H4 (cell line): ENCODE data around the gene NR1D1. TPM values are rescaled to one million over a fixed set of nuclear protein-coding genes. Genes with fewer than 3 reads are reported as not detected.

ENCODE experiments used
- DNase-seq: peaks from one replicate; pipeline ENCODE4 v3.0.0-alpha.2; 2015; ENCODE audit warnings: low spot score
- total RNA-seq: library from RNA; depleted of rRNA; stranded (reverse); fragments of >200 nt; shearing (Covaris generic); gene quantifications from 2 replicates; pipeline ENCODE4 v1.2.3, GENCODE V29; 2014

NR1D1 gene
- total RNA-seq, 1 experiment from 2014 or later: 2.2 TPM

DNA sequence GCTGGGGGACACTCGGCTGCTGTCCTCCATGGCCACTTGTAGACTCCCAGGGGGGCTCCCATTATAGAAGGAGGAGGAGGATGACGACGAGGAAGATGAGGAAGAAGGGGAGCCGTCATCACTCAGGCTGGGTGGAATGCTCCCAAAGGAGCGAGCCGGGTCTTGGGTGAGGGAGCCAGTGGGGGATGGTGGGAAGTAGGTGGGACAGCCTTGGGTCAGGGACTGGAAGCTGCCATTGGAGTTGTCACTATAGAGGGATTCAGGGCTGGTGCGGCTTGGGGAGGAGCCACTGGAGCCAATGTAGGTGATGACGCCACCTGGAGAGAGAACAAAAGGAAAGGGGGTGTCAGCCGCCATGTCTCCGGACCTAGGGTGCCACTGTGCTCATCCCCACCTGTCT lies 3.3 kb downstream of the NR1D1 start:
- no peak for DNase-seq

GRCh38 chr17:40095944-40096791 lies 4.2 kb downstream of the NR1D1 start:
- no peak for DNase-seq

GRCh38 chr17:40095351-40095943 lies 4.9 kb downstream of the NR1D1 start:
- no peak for DNase-seq

DNA sequence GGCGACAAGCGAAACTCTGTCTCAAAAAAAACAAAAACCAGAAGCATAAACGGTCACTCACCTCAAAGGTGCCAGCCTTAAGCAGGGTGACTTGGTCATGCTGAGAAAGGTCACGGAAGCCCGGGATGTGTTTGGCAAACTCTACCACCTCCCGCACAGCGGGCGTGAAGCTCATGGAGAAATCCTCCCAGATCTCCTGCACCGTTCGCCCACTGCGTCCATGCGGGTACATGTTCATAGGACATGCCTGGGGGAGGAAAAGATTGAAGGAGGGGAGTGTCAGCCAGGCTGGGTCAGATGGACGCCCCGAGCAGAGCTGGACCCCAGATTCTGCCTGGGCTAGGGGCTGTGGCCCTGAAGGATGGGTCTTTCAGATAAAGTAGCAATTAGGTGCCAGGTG lies 5.5 kb downstream of the NR1D1 start:
- DNase-seq: no peak

- DNase-seq: no peak
These were observed 6.7 kb downstream of the NR1D1 start for GRCh38 chr17:40093580-40094201.

- no peak for DNase-seq
These were observed 7.3 kb downstream of the NR1D1 start for GRCh38 chr17:40093005-40093579.

- no peak for DNase-seq
These were observed 7.8 kb downstream of the NR1D1 start for GRCh38 chr17:40092581-40092980.

GRCh38 chr17:40091691-40092397 lies 8.5 kb downstream of the NR1D1 start:
- DNase-seq: no peak

DNA sequence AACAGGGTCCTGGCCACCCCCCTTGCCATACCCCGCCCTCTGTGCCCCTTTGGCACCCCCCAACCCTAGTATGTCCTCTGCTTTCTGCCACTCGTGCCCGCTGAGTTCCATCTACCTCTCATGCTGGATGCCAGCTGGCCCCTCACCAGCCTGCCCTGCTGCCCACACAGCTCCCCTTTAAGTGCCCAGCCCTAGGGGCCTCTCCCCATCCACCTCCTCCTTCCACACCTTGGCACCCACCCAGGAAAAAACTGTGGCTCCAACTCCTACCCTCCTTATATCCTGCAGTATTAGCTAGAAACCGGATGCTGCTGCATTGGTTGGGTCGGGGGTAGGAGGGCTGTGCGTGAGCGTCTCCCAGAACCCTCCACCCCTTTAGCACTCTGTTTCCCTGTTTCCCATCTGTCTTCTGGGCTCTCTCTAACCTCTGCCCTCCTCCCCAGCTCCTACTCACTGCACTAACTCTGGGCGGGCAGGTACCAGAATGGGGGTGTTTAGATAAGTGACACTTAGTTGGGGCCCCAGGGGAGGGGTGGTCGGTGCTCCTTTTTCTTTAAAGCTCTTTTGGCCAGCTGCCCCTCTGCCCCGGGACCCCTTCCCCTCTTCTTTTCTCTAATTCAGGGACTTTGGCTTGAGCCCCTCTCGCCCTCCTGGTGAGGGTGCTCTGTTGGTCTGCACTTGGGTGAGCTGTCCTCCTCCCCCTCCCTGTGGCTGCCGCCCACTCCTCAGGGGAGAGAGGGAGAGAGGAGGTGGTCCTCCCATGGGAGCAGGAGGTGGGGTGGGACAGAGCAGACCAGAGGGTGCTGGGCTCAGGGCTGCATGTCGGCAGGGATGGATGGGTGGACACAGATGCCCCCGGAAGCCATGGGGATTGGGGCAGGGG lies 9.9 kb downstream of the NR1D1 start:
- no peak for DNase-seq

DNA sequence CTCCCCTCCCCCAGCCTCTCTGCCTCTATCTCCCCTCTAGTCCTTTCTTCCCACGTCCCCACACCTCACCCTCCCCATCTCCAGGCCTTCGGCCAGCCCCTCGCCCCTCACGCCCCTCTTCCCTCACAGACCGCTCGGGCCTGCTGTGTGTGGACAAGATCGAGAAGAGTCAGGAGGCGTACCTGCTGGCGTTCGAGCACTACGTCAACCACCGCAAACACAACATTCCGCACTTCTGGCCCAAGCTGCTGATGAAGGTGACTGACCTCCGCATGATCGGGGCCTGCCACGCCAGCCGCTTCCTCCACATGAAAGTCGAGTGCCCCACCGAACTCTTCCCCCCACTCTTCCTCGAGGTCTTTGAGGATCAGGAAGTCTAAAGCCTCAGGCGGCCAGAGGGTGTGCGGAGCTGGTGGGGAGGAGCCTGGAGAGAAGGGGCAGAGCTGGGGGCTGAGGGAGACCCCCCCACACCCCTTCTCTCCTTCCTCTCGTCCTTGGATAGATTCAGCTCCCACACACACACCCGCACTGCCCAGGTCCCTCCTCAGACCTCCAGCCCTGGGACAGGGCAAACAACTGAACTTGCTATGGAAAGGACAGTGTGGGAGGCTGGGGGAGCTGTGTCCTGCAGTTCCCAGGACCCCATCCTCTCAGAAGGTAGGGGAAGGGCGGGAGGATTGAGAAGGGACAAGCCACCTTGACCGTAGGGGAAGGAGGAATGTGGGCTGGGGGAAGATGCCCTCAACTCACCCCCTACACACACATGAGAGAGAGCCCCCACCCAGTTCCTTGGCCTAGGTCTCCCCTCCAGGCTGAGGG lies 11.1 kb downstream of the NR1D1 start:
- DNase-seq: no peak

- DNase-seq: no peak
These were observed 12.3 kb downstream of the NR1D1 start for GRCh38 chr17:40087903-40088718.

DNA sequence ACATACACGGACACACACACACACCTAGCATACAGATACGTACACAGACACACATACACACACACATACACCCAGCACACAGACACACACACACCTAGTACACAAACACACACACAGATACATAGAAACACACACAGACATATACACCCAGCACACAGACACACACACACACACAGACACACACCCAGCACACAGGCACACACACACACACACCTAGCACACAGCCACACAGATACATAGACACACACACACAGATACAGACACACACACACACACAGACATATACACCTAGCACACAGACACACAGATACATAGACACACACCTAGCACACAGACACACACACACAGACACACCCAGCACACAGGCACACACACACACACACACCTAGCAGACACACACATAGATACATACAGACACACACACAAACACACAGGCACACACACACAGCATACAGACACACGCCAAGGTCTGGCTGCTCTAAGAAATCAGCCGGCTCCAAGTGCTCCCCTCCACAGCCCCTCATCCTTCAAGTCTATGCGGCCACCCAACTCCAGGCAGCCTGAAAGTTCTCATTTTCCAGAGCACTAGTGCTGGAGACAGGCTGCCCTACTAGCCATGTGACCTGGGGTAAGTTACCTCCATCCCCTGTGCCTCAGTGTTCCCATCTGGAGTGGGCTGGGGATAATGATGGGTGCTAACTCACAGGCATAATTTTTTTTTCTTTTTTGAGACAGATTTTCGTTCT lies 13.2 kb downstream of the NR1D1 start:
- DNase-seq: no peak

GRCh38 chr17:40086150-40087044 lies 14.0 kb downstream of the NR1D1 start:
- no peak for DNase-seq

DNA sequence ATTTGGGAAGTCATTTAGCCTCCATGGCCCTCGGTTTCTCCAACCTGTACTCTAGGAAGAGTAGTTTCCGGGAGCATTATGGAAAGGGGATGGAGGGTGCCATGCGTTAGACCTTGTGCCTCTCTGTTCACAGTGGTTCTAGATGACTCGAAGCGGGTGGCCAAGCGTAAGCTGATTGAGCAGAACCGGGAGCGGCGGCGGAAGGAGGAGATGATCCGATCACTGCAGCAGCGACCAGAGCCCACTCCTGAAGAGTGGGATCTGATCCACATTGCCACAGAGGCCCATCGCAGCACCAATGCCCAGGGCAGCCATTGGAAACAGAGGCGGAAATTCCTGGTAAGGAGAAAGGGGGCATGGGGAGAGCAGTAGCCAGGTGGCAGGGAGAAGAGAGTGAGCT lies 15.9 kb downstream of the NR1D1 start:
- no peak for DNase-seq

GRCh38 chr17:40079545-40079944 lies 20.8 kb downstream of the NR1D1 start:
- no peak for DNase-seq

DNA sequence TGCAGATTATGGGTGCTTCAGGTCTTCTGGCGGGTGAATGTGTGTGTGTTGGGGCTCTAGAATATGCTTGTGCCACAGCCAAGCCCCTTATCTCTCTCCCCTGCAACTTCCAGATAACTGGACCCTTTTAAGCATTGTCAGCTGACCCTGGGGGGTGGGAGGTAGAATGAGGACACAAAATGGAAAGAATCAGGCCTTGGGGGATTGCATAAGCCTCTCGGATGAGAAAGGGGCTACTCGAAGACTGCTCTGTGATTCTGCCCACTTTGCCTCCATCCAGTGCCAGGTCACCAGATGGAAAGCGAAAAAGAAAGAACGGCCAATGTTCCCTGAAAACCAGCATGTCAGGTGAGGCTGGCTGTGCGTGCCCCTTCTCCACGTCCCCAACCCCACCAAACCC lies 23.8 kb downstream of the NR1D1 start:
- DNase-seq: no peak

GRCh38 chr17:40075942-40076498 lies 24.4 kb downstream of the NR1D1 start:
- DNase-seq: no peak
